Transverse colon (tissue), 4 donors: ENCODE measurements around the gene ATP9B.

Experiments
- CTCF ChIP-seq, 5 experiments: fragments of 200-600 bp in 3 of 5; fragments of 450-650 bp in 2 of 5; sonication (generic) in 3 of 5; IDR thresholded peaks; 1 replicate in 2 of 5; 2 replicates in 3 of 5; pipeline ENCODE4 v1.5.1; 2016 to 2017; ENCODE audit warnings: antibody characterized with exemption in 5 of 5, inconsistent platforms in 3 of 5, mild to moderate bottlenecking in 2 of 5, moderate library complexity in 1 of 5
- EP300 ChIP-seq: sonication (generic); formaldehyde crosslinking; IDR thresholded peaks from one replicate; pipeline ENCODE4 v1.6.1; 2017; ENCODE audit warnings: antibody characterized with exemption, low read depth
- POLR2A ChIP-seq: fragments of 450-650 bp; IDR thresholded peaks from one replicate; pipeline ENCODE4 v1.6.1; 2016; ENCODE audit warnings: antibody characterized with exemption, mild to moderate bottlenecking, moderate library complexity
- POLR2AphosphoS5 ChIP-seq, 3 donors: sonication (generic); formaldehyde crosslinking; IDR thresholded peaks; one replicate each; pipeline ENCODE4 v1.6.1; 2016; ENCODE audit warnings: antibody characterized with exemption in 3 of 3

DNA sequence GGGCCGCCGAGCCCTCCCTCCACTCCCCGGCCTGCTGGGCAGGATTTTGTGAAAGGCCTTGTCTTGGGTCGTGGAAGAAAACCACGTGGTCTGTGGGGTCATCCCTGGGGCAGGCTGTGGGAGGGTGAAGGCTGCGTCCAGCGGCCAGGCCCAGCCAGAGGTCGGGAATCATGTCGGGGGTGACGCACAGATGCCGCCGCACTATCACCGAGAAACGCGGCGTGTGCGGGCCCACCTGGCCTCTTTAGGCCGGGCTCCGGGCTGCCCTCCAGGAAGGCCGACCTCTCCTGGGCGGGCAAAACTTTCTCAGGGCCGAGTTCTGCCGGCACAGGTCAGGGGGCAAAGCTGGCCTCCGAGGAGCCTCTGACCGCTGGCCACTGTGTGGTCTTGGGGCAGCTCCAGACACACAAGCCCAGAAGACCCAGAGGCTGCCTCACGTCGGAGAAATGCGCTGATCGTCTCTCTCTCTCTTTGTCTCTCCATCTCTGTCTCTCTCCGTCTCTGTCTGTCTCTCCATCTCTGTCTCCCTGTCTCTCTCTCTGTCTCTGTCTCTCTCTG lies 354.9 kb downstream of the ATP9B start:
- TF ChIP-seq CTCF (IDR thresholded peaks at IDR 0.05) (no peak), EP300 (no peak), POLR2A (no peak), POLR2AphosphoS5 (IDR thresholded peaks at IDR 0.05) (no peak)
